Right renal pelvis (tissue), 4 donors: Measurements from ENCODE around the gene NEAT1. TPM values are rescaled to one million over a fixed set of nuclear protein-coding genes. Genes with fewer than 3 reads are reported as not detected.
A peak's percentile ranks its signal among the peaks of the same experiment; 100 is the strongest.

Experiments used
- DNase-seq, 4 donors: peaks; one replicate each; pipeline ENCODE4 v3.0.0-alpha.2; 2013; ENCODE audit warnings: low read depth in 4 of 4, low spot score in 3 of 4, missing footprints in 1 of 4
- polyA plus RNA-seq, 4 donors: library from polyadenylated mRNA; unstranded; fragments of 120-200 nt; gene quantifications; one replicate each; pipeline ENCODE4 v1.2.1, GENCODE V29; 2013; ENCODE audit not compliant: insufficient read length in 4 of 4

Gene NEAT1
- polyA plus RNA-seq, 4 donors, result 141 to 286 (median 189) TPM

DNA sequence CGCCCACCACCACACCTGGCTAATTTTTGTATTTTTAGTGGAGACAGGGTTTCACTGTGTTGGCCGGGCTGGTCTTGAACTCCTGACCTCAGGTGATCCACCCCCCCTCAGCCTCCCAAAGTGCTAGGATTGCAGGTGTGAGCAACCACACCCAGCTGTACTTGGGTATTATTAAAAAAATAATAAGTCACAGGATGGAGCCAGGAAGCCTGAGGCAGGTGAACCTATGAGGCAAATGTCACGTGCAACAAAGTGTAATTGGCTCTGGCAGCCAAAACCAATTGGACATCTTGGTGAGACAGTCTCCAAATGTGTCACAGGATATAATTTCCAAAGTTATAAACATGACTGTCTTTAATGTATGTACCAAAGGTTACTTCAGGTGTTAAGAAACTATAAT, 52.3 kb downstream of the NEAT1 start:
- no peak for DNase-seq

DNA sequence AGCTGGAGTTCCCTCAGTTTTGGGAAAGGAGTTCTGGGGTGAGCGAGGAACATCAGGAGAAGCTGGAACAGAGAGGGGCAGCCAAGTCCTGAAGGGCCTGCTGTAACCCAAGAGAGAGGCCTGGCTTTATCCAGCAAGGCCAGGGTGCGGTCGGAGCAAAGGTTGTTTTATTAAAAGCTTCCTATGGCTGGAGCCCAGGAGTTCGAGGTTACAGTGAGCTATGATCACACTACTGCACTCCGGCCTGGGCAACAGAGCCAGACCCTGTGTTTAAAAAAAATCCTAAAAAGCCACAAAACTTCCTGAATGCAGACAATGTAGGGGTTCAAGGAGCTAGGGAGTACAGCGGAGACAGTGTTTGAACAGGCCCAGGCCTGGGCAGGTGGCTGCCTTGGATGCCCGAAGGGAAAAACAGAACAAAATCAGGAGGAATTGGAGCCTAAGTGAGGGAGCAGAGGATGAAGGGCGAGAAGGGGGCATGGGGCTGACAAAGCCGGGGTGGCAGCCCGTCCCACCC, 54.1 kb downstream of the NEAT1 start:
- no peak for DNase-seq

DNA sequence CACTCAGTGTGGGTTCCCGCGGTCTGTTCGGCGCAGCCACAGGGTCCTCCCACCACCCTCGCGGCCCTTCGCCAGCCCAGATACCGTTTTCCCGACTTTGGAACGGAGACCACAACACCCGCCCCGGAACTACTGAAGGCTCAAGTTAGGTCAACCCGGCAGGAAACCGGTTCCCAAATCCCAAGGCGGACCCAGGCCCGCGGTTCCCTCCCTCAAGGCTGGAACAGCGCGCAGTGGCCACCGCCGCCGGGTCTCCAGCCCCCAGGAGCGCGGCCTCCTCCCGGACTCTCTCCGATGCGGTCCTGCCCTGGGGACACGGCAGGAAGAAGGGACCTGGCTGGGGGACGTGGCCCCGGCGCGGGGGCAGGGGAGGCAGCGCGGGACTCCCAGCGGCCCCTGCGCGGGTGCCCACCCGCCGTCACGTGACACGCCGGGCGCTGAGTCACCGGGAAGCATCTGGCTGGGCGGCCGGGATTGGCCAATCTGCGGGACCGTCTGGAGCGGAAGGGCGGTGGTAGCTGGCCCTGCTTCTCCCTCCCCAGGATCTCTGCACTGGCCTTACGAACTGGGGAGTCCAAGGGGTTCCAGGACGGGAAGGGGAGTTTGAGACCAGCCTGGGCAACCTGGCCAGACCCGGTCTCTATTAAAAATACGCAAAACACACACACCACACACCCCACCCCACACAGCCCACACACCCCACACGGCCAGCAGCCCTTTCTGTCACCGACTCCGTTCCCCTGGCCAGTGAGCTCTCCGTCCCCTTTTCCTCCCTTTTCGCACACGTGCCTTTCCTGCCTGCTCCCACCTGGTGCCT, 54.8 kb downstream of the NEAT1 start:
- DNase-seq, result peak in 1 of 4 donors; percentile 91

DNA sequence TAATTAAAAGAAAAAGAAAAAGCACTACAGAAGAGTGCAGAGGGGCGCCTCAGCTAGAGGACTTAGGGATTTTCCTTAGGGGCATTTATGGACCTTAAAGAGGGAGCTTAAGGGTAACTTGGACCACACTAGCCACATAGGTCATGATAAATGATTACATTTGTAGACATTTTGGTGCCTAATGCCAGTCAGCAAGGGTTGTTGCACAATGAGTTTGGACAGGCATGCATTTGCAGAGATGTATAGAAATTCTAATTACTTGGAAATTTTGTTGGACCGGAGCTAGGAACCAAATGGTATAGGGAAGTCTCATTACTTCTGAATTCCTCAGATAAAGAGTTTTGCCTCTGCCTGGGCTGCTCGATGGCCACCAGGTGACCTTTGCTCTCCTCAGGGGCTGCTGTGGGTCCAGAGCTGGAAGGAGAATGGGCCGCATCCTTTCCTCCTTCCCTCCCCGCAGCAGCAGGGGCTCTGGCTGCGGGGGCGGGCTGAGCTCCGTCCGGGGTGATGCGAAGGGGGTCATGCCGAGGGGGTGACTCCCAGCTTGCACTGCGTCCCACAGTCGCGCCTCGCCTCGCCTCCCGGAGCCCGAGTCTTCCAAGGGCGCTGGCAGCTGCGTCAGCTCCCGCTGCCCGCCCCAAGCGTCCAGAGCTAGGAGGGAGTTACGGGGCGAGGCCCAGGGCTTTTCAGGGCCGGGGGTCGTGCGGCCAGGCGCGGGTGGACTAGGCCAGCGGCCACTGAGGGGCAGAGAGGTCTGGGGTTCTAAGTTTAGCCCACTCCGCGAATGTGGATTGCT, 56.0 kb downstream of the NEAT1 start:
- DNase-seq, result no peak

DNA sequence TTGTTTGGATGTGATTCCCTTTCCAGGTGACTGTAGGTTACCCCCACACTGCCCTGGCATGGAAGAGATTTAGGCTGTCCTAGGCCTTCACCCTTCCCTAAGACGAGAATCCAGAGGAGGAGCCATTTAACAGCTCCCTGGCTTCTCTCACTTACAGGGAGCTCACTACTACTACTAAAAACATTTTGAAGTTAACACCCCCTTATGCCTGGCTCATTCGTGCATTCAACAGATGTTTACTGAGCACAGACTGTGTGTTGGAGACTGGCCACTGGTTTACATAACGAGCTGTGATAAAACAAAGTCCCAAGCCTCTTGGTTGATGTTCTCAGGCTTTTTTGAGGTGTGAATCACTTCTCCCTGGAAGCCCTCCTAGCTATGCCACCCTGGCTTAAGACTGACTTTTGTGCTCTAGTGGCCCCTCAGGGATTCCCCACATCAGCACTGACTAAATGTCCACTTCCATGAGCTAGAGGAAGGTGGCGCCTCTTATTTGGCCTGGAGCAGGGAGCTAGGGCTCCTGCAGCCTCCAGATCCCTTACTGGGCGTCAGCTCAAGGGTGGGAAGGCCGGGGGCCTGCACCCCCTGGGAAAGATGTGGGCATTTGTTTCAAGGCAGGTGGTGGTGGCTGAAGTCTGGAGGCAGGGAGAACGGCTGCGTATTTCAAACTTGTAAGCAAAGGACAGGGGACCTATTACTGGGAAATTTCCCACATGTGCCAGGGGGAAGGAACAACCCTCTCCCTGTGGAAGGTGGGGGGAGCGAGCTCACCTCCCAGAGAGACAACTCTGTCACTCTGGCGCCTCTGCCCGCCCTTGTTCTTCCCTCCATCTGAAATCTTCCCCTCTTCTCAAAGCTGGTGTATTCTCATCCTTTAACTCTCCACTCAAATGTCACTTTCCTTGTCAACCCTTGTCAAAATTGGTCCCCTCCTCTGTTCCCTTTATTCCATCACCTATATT, 56.9 kb downstream of the NEAT1 start:
- DNase-seq, result no peak

DNA sequence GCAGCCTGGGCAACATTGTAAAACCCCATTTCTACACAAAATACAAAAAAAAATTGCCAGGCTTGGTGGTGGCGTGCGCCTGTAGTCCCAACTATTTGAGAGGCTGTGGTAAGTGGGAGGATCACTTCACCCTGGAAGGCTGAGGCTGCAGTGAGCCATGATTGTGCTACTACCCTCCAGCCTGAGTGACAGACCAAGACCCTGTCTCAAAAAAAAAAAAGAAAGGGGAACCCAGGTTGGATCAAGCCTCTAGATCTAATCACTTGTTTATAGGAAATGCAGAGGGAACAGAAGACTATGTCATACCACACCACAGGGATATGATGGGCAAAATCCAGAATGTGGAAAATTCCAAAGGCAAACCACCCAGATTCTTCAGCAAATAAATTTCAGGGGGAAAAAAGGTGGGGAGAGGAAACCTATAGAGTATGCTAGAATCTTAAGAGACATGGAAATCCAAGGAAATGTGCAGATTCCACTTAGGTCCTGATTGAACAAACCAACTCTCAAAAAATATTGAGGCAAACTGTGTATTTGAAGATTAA, 59.8 kb downstream of the NEAT1 start:
- DNase-seq, result no peak

DNA sequence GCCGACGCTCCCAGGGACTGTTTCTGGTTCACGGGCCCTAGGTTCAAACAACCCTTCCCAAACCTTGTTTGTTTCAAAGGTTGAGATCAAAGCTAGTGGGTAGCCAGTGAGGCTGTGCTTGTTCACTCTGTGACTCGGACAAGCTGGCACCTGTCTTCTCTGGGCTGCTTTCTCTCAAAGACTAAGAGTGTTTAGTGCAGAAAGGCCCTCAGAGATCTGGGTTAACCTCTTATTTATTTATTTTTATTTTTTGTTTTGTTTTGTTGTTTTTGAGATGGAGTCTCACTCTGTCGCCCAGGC, 63.3 kb downstream of the NEAT1 start:
- no peak for DNase-seq

DNA sequence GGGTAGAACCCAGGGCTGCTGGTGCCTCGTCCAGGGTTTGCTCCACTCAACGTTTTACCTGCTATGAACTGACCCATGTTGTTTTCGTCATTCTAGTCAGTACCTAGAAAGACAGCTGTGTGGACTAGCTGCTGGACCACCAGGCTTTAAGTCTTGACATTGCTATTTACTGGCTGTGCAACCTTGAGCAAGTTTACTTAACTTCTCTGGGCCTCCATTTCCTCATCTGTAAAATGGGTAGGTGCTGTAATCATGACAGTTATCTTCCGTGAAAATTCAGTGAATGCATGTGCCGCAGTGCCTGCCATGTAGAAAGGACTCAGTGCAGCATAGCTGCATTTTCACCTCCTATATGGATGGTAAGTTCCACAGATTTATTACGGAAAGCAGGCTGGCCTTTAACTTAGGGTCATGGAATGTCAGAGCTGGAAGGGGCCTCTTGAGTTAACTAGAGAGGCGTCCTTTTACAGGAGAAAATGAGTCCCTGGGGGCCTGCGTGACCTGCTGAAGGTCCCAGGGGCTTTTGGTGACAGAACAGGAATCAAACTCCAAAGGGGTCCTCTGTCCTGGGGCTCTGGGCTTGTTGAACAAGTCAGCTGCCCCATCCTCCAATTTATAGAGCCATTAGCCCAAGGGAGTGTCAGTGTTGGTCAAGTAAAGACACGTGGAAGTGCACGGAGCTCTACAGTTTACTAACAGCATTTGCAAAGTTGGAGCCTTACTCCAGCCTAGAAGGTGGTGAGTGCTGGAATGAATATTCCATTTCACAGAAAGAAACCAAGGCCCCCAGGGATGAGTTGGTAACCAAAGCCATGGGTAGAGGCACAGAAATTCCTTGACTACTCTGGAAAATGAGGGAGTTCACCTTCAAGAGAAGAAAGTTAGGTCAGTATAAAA, 64.2 kb downstream of the NEAT1 start:
- no peak for DNase-seq

DNA sequence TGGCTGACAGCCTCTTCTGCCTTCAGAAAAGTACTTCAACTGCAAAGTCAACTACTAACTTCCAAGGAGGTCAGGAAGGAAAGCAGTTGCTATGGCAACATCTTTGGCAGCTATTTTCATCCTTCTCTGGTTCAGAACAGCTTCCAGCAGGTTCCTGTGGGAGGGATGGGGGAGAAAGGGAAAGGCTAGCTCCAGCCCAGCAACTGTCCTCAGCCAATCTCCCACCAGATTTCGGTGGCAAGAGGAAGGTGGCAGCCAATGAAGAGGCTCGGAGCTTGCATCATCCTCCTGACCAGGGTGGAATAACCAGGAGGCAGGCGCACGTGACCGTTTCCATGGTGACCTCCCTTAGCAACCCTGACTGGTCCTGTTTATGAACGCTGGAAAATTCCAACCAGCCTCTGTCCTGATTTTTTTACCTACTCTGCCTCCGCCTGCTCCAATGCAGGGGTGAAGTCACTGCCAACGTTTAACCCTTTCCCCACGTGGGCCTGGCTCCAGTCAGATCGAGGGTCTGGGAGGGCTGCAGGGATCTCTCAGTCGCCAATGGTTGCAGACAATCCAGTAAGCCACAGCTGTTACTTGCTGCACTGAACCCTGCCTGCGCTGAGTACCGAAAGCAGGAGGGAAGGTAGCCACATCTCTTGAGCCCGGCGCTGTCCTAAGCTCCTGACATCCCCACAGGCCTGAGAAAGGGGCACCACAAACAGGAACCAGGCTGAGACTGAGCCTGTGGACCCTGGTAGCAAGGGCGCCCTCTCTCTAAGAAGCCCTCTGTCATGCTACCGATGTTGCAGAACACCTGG, 65.1 kb downstream of the NEAT1 start:
- DNase-seq, result peak; percentile 99 to 100 (median 100)

DNA sequence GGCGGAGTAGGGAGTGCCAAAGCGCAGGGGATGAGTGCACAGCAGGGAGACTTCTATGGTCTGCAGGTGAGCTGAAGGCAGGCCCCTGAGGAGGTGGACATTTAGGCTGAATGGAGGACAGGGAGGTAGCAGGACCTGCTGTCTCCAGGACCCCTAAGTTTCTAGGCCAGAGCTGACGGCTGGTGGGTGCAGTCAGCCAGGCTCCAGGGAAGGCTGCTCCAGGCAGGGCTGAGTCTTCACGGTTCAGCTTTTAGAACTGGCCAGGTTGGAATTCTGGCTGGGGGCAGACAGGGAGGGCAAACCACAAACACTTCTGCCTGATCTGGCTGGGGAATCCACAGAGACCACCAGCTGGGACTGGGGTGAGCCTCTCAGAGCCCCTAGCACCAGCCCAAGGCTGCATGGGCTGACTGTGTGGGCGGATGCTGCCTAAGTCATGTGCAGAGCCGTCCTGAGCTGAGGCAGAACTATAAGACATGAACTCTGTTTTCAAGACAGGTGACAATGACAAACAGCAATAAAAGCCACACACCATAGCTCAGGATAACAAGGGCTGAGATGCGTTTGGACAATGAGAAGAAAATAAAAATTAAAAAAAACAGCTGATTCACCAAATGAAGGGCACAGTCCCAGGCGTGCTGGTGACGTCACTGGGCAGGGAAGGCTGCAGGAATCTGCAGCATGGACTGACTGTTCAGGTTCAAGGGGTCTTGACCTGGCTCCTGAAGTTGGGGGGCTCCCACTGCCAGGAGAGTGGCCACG, 65.9 kb downstream of the NEAT1 start:
- no peak for DNase-seq

DNA sequence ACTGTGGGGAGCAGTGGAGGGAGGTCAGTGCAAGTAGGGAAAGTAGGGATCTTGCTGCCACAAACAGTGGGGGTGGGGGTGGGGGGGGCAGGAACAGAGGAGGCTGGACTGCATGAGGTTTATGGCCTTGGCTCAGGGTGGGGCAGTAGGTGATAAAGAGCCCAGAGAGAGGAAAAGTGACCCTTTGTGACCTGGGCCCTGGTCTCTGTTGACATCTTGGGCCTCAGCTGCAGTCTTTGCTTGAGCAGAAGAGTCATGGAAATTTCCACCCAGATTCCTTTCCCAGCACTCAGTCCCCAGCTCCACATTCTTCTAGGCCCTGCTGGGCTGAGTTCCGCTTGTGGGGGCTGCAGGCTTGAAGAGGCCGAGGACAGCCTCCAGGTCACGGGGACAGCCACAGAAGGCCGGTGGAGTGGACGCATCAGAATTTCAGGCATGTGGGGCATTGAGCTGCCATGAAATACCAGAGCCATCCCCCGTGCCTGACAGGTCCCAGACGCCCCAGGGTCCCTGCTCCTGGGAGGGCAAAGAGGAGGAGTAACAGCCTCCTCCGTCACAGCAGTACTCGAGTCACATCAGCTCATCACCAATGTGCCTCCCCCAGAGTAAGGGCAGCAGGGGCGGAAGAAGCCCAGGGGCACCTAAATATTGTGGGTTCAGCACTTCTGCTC, 66.6 kb downstream of the NEAT1 start:
- no peak for DNase-seq

DNA sequence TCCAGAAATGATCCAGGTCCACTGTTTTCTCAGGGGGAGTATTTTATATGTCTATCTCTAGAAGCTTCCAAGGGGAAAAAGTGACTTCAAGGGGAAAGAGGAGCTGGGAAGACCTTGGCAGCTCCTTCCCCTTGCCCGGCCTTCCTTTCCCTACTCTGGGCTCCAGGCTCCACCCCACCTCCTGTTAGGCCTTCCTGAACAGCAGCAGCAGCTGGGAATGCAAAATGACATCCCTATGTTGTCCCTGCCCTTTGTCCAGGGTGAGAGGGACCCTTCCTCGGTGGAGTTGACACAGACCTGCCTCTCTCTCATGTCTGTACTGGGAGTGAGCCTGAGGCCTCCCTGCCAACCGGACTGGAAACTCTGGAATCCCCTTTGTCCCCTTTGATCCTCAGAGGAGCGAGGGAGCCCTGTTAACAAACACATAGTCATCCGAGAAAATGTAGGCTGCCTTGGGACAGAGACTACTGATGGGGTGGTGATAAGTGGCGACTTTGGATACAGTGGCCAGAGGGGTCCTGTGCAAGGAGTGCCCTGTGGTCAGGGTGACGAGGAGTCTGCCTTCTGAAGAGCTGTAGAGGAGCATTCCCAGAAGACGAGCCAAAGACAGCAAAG, 67.2 kb downstream of the NEAT1 start:
- no peak for DNase-seq

DNA sequence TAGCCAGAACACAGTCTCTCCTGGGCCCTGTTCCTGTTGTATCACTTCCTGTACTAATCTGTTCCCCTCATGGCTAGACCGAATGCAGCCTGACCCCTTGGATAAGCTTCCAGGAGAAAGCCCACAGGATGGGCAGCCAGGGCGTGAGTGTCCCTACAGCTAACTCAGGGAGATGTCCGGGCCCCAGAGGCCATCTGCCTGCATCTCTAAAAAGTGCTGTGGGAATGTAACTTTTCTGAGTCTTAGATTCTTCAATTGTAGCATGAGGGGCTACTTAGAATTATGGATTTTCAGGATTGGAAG, 68.5 kb downstream of the NEAT1 start:
- no peak for DNase-seq

DNA sequence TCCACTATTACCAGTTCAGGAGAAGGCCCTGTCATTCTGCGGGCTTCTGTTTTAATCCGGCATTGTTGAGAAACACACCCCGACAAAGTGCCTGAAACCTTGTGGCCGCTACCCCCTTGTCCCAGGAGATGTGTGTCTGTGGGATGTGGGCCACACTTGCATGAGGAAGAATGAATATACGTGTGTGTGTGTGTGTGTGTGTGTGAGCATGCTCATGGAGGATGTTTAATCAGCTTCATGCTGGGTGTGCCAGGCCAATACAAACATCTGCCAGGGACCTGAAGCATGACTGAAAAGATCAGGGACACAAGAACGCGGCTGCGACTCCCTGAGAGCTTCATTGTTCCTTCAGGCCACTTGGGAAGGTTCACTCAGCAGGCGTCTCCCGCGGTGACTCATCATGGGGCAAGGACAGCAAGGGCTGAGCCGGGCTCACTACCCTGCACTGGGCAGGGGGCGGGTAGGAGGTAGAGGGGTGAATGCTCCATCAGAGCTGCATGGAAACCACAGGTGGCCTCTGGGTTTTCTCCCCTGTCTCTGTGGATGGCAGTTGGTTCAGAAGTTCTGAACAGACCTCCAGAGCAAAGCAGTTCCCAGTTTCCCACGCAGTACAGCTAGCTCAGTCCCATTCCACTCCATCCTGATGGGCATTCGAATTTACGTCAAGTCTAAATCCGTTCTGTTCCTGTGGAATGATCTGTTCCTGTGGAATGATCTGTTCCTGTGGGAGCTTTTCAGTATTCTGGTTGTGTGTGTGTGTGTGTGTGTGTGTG, 69.2 kb downstream of the NEAT1 start:
- no peak for DNase-seq

DNA sequence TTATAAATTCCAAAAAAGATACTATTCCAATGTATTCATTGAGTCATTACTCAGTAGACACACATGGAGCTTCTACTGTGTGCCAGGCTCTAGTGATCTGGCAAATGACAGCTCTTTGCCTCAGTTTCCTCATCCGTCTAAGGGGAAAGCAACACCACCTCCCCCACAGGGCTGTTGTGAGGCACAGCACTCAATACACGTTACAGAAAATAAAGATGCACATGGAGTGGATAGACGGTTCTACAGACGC, 69.7 kb downstream of the NEAT1 start:
- DNase-seq, result no peak

DNA sequence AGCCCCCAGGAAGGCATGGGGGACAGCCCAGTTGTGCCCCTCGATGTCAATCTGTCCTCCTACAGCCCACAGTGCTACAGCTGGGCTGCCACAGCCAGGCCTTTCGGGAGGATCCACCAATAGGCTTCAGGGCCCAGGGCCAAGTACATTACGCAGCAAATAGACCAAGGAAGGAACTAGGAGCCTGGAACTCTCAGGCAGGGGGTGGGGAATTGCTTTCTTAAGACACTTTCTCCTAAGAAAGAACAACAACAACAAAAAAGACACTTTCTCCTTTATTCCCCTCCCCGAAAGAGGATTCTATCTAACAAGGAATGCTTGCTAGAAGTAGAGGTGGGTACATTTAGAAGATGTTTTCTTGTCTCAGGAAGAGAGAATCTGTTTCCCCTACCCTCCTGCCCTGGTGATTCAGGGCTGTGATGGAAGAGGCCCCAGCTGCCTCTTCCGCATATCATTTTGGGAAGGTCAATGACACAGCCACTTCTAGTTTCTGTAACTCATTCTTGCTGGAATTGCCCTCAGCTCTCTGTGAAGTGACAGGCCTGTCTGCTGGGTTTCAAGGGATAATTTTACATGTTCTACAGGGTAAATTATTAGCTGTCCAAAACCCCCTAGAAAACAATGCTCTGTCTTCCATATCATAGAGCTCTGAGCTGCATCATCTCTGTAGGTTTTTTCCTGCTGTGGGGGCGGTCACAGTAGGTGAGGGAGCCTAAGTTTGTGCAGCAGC, 70.2 kb downstream of the NEAT1 start:
- DNase-seq, result no peak
